Epithelial cell of proximal tubule (primary cell): ENCODE results near the gene KIF19. TPM values are rescaled to one million over a fixed set of nuclear protein-coding genes. Genes with fewer than 3 reads are reported as not detected.

Experiments
- DNase-seq: peaks from one replicate; pipeline ENCODE4 v3.0.0-alpha.2; 2011; ENCODE audit warnings: low read depth
- H3K4me3 ChIP-seq: 2 replicates; pipeline ENCODE4 v1.5.1; 2011; ENCODE audit warnings: low read depth, mild to moderate bottlenecking, low read length
- total RNA-seq: library from RNA; depleted of rRNA; stranded (reverse); fragments of >200 nt; gene quantifications from 2 replicates; pipeline ENCODE4 v1.2.3, GENCODE V29; 2015
- TF ChIP-seq, protein P1 (sequence below): conservative IDR thresholded peaks from 2 replicates; pipeline ENCODE4 v1.5.1; 2012; ENCODE audit warnings: low read depth, mild to moderate bottlenecking, low read length

The KIF19 gene
- total RNA-seq, 1 donor from 2014 or later = not detected

DNA sequence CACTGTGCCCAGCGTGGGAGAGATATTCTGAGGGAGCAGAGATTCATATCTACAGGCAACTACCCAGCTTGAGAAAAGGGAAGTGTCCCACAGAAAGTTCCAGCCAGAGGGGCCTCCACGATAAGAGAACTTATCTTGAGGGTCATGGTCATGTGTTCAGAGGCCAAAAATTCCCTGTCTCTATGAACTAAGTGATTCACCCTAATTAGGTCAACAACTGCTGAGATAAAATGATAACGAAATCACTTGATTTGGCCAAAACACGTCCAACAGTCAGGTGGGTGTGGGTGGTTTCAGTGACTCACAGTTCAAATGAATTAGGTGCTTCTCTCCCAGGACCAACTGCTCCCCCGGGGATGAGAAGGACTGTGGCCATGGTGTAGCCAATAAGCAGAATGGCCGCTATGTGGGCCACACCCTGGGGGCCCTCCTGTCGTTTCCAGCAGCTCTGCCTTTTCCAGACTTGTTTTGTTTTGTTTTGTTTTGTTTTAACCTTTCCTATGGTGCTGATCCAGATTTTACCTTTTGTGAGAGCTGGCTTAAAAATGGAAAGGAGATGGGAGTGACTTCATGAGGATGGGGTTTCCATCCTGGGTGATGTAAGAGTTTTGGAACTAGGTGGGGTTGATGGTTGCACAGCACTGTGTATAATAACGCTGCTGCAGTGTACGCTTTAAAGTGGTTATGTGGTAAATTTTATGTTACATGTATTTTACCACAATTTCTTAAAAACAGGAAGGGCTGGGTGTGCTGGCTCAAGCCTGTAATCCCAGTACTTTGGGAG lies 43.2 kb upstream of the KIF19 start:
- no peak for DNase-seq
- no peak overlapping the region for H3K4me3 ChIP-seq
- TF ChIP-seq, protein P1, sequence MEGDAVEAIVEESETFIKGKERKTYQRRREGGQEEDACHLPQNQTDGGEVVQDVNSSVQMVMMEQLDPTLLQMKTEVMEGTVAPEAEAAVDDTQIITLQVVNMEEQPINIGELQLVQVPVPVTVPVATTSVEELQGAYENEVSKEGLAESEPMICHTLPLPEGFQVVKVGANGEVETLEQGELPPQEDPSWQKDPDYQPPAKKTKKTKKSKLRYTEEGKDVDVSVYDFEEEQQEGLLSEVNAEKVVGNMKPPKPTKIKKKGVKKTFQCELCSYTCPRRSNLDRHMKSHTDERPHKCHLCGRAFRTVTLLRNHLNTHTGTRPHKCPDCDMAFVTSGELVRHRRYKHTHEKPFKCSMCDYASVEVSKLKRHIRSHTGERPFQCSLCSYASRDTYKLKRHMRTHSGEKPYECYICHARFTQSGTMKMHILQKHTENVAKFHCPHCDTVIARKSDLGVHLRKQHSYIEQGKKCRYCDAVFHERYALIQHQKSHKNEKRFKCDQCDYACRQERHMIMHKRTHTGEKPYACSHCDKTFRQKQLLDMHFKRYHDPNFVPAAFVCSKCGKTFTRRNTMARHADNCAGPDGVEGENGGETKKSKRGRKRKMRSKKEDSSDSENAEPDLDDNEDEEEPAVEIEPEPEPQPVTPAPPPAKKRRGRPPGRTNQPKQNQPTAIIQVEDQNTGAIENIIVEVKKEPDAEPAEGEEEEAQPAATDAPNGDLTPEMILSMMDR = no peak

DNA sequence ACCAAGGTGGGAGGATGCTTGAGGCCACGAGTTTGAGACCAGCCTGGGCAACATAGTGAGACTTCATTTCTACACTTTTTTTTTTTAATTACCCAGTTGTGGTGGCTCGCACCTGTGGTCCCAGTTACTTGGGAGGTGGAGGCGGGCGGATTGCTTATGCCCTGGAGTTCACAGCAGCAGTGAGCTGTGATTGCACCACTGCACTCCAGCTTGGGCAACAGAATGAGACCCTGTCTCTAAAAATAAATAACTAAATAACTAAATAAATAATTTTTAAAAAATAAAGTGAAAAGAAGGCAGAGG lies 42.7 kb upstream of the KIF19 start:
- no peak for DNase-seq
- TF ChIP-seq, protein P1 = no peak
- H3K4me3 ChIP-seq = no peak overlapping the region

DNA sequence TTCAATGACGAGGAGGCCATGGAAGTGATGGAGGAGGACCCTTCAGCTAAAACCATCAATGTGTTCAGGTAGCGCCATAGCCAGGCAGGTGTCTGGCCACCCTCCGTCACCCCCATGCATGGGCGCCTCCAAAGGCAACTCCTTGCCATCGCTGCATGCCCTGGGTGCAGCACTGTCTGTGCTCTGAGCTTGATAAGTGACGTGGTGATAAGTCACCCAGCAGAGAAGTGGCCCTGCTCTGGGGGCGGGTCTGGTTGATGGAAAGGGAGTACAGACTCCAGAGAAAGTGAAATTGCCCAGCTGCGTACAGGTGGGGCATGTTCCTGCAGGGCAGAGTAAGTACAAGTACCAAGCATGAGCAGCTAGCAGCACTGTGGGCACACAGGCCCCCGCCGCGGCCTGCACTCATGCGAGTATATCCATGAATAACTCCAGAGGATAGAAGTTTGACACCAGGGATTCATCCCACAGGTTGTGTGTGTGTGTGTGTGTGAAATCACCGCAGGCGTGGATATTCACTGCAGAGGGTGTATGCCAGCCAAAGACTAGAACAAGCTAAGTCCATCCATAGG lies 38.9 kb upstream of the KIF19 start:
- TF ChIP-seq, protein P1 = no peak
- H3K4me3 ChIP-seq = no peak overlapping the region
- no peak for DNase-seq

DNA sequence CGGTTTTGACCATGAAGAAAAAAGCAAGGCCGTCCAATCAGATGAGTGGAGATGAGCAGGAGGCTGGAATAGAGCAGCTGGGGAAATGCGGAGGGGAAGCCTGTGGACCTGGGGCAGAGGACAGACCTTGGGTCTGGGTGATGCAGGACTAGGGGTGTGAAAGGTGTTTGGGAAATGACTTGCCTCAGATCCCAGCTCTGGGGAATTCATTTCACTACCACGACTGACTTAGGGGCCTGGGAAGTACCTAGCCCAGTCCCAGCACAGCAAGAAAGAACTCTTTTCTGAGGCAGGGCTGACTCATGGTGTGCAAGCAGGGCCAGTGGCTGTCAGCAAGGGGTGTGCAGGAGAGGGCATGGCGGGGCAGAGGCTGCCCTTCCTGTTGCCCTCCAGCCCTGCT lies 37.2 kb upstream of the KIF19 start:
- DNase-seq = no peak
- H3K4me3 ChIP-seq = no peak overlapping the region
- TF ChIP-seq, protein P1 = no peak

DNA sequence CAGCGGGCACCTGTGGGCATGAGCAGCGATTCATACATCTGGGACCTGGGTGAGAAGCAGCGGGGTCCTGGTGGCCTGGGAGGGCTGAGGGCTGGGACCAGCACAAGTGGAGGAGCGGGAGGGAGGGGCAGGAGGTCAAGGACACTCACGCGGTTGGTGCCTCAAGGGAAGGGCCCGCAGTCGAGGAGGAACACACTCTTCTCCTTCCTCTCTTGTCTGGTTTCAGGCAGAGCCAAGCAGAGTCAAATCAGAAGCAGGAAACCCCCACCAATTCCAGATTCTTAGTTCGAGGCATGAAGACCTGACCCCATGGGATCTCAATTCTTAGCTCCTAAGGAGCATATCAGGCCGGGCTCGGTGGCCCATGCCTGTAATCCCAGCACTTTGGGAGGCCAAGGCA lies 36.3 kb upstream of the KIF19 start:
- DNase-seq = no peak
- no peak overlapping the region for H3K4me3 ChIP-seq
- TF ChIP-seq, protein P1 = no peak

DNA sequence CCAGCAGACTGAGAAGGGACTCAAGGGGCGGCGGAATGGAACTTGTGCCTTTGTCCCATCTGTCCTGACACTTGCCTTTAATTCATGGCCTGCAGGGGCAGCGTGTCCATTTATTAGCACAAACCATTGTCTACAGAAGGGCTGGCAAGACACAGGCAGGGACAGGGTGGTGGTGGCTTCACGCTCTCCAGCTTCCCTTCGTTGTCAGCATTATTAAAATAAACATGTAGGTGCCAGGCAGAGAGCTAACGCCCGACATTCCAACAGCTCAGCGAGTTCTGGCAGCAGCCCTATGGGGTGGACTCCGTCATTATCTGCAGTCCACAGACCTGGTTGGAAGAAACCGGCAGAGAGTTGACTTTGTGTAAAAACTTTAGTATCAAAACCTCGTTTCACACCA lies 35.7 kb upstream of the KIF19 start:
- TF ChIP-seq, protein P1 = no peak
- H3K4me3 ChIP-seq = no peak overlapping the region
- no peak for DNase-seq

DNA sequence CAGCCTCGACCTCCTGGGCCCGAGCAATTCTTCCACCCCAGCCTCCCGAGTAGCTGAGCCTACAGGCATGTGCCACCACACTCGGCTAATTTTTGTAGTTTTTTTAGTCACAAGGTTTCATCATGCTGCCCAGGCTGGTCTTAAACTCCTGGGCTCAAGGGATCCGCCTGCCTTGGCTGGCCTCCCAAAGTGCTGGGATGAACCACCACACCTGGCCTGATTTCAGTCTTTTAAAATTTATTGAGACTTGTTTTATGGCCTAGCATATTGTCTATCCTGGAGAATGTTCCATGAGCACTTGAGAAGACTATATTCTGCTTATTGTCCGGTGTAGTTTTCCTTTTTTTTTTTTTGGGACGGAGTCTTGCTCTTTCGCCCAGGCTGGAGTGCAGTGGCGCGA lies 33.5 kb upstream of the KIF19 start:
- DNase-seq = no peak
- TF ChIP-seq, protein P1 = no peak
- H3K4me3 ChIP-seq = no peak overlapping the region
